ENCODE measurements around the gene ALX1. TPM values are rescaled to one million over a fixed set of nuclear protein-coding genes. Genes with fewer than 3 reads are reported as not detected.

The ALX1 gene
- polyA plus RNA-seq, 3 donors: not detected

DNA sequence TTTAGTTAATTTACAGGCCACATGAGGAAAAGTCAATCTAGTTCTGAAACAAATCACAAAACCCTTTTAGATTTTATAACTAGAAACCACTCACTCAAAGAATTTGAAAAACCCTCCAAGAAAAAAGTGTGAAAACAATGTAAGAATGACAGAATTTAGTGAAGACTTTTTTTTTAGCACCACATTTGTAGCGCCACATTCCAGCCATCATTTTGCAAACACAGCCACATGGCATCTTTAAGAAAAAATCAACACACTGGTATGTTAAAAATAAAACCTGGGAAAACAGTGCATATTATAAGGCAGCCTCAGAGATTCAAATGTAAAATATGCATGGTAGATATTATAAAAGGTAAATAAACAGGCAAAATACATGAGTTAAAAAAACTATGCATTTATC lies 22.3 kb upstream of the ALX1 start:
- Histone ChIP-seq H2AFZ (ENCODE audit: insufficient read depth, low read depth, low read length, poor library complexity, severe bottlenecking) (no peak overlapping the region), H3K9me3 (replicated peaks in 1 of 2; ENCODE audit: control insufficient read depth in 1 of 2, insufficient read depth in 1 of 2, low read length in 2 of 2) (no peaks in the 10 kb centered on the region), H3K27me3 (ENCODE audit: control insufficient read depth in 2 of 2, insufficient read depth in 2 of 2, low read length in 2 of 2) (no peaks in the 10 kb centered on the region), H3K36me3 (replicated peaks in 1 of 2; ENCODE audit: control insufficient read depth in 1 of 2, insufficient read depth in 2 of 2, low read length in 2 of 2) (no peaks in the 10 kb centered on the region), H4K20me1 (ENCODE audit: insufficient read depth, low read length) (no peaks in the 10 kb centered on the region), H3K27ac (ENCODE audit: low read depth in 1 of 2, low read length in 2 of 2) (no peak overlapping the region), H3K4me3 (replicated peaks in 1 of 3; ENCODE audit: low read depth in 2 of 3, low read length in 3 of 3) (no peak overlapping the region), H3K79me2 (ENCODE audit: insufficient read depth, low read length) (no peaks in the 10 kb centered on the region), H3K4me1 (ENCODE audit: control insufficient read depth in 1 of 2, insufficient read depth in 2 of 2, low read length in 2 of 2) (no peaks in the 10 kb centered on the region), H3K9ac (ENCODE audit: insufficient read depth, low read length, poor library complexity, severe bottlenecking) (no peak overlapping the region), H3K4me2 (replicated peaks; ENCODE audit: extremely low read depth, low read length, poor library complexity, severe bottlenecking) (no peak overlapping the region)
- H3K27me3 Mint-ChIP-seq (ENCODE audit: low read depth in 3 of 3): no peaks in the 10 kb centered on the region
- no peak overlapping the region for H3K4me3 Mint-ChIP-seq
- intact Hi-C loops (cut with micrococcal nuclease): no loop called here
- TF ChIP-seq, protein P1, sequence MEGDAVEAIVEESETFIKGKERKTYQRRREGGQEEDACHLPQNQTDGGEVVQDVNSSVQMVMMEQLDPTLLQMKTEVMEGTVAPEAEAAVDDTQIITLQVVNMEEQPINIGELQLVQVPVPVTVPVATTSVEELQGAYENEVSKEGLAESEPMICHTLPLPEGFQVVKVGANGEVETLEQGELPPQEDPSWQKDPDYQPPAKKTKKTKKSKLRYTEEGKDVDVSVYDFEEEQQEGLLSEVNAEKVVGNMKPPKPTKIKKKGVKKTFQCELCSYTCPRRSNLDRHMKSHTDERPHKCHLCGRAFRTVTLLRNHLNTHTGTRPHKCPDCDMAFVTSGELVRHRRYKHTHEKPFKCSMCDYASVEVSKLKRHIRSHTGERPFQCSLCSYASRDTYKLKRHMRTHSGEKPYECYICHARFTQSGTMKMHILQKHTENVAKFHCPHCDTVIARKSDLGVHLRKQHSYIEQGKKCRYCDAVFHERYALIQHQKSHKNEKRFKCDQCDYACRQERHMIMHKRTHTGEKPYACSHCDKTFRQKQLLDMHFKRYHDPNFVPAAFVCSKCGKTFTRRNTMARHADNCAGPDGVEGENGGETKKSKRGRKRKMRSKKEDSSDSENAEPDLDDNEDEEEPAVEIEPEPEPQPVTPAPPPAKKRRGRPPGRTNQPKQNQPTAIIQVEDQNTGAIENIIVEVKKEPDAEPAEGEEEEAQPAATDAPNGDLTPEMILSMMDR (IDR thresholded peaks at IDR 0.05): no peak
- WGBS (ENCODE audit: insufficient coverage): no CpG with 5 or more reads among the region's 1 CpG
- DNase-seq: no peak
- no peaks in the 10 kb centered on the region for H3K36me3 Mint-ChIP-seq
- no peaks in the 10 kb centered on the region for H3K4me1 Mint-ChIP-seq
- H3K27ac Mint-ChIP-seq: no peak overlapping the region
- no peaks in the 10 kb centered on the region for H3K9me3 Mint-ChIP-seq

DNA sequence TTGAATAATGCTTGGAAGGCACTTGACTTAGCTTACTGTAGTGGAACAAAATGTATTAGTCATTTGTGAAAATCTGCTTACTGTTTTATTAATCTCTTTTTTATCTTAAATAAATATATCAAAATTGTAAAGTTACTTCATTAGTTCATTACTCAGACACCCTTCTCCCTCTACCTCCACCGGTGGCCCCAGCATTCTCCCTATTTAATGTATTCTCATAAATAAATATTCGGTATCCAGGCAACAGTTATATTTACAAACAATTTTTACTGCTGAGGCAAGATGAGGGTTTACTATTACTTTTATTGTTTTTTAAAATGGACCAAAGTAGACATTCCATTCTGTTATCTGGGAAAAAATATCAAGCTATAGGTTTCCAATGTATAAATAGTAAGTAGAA lies 19.6 kb upstream of the ALX1 start:
- H3K27ac Mint-ChIP-seq: no peak overlapping the region
- WGBS (ENCODE audit: insufficient coverage): no CpG with 5 or more reads among the region's 2 CpGs
- Histone ChIP-seq H4K20me1 (ENCODE audit: insufficient read depth, low read length) (no peaks in the 10 kb centered on the region), H2AFZ (ENCODE audit: insufficient read depth, low read depth, low read length, poor library complexity, severe bottlenecking) (no peak overlapping the region), H3K9ac (ENCODE audit: insufficient read depth, low read length, poor library complexity, severe bottlenecking) (no peak overlapping the region), H3K4me3 (replicated peaks in 1 of 3; ENCODE audit: low read depth in 2 of 3, low read length in 3 of 3) (no peak overlapping the region), H3K4me2 (replicated peaks; ENCODE audit: extremely low read depth, low read length, poor library complexity, severe bottlenecking) (no peak overlapping the region), H3K4me1 (ENCODE audit: control insufficient read depth in 1 of 2, insufficient read depth in 2 of 2, low read length in 2 of 2) (no peaks in the 10 kb centered on the region), H3K79me2 (ENCODE audit: insufficient read depth, low read length) (no peaks in the 10 kb centered on the region), H3K27ac (ENCODE audit: low read depth in 1 of 2, low read length in 2 of 2) (no peak overlapping the region), H3K9me3 (replicated peaks in 1 of 2; ENCODE audit: control insufficient read depth in 1 of 2, insufficient read depth in 1 of 2, low read length in 2 of 2) (no peaks in the 10 kb centered on the region), H3K27me3 (ENCODE audit: control insufficient read depth in 2 of 2, insufficient read depth in 2 of 2, low read length in 2 of 2) (no peaks in the 10 kb centered on the region), H3K36me3 (replicated peaks in 1 of 2; ENCODE audit: control insufficient read depth in 1 of 2, insufficient read depth in 2 of 2, low read length in 2 of 2) (no peaks in the 10 kb centered on the region)
- H3K4me1 Mint-ChIP-seq: no peaks in the 10 kb centered on the region
- H3K9me3 Mint-ChIP-seq: no peaks in the 10 kb centered on the region
- TF ChIP-seq, protein P1 (IDR thresholded peaks at IDR 0.05): no peak
- no peaks in the 10 kb centered on the region for H3K36me3 Mint-ChIP-seq
- DNase-seq: no peak
- no peaks in the 10 kb centered on the region for H3K27me3 Mint-ChIP-seq (ENCODE audit: low read depth in 3 of 3)
- intact Hi-C loops (cut with micrococcal nuclease): no loop called here
- no peak overlapping the region for H3K4me3 Mint-ChIP-seq

Measured in CD14-positive monocyte (primary cell).